Heart left ventricle (tissue), 16 donors: ENCODE results near the gene CELSR1. TPM values are rescaled to one million over a fixed set of nuclear protein-coding genes. Genes with fewer than 3 reads are reported as not detected.

Experiments
- ATAC-seq, 4 donors: fragments of 200-7000 bp; cut with Tn5 transposase; one replicate each; pipeline ENCODE4 v1.9.1; 2020 to 2022; ENCODE audit warnings: moderate library complexity in 4 of 4, mild to moderate bottlenecking in 3 of 4, moderate number of reproducible peaks in 1 of 4
- DNase-seq, 5 donors: peaks; one replicate each; pipeline ENCODE4 v3.0.0-alpha.2; 2020
- H3K27ac ChIP-seq, 12 donors: fragments of 200-600 bp; sonication (generic) in 4 of 12; one replicate each; pipeline versions ENCODE4 v1.5.0 to v1.8.0; 2016 to 2022; ENCODE audit warnings: mild to moderate bottlenecking in 2 of 12
- H3K27me3 ChIP-seq, 9 donors: fragments of 200-600 bp; sonication (generic) in 2 of 9; one replicate each; pipeline versions ENCODE4 v1.5.1 to v1.8.0; 2016 to 2022; ENCODE audit warnings: mild to moderate bottlenecking in 3 of 9
- H3K36me3 ChIP-seq, 9 donors: fragments of 200-600 bp; sonication (generic) in 2 of 9; one replicate each; pipeline versions ENCODE4 v1.5.0 to v1.8.0; 2018 to 2022; ENCODE audit warnings: mild to moderate bottlenecking in 2 of 9
- H3K4me1 ChIP-seq, 12 donors: fragments of 200-600 bp; sonication (generic) in 4 of 12; one replicate each; pipeline versions ENCODE4 v1.5.0 to v1.8.0; 2016 to 2022; ENCODE audit warnings: mild to moderate bottlenecking in 3 of 12
- H3K4me3 ChIP-seq, 12 donors: fragments of 200-600 bp; sonication (generic) in 4 of 12; one replicate each; pipeline versions ENCODE4 v1.5.0 to v1.8.0; 2017 to 2022; ENCODE audit warnings: mild to moderate bottlenecking in 9 of 12, moderate library complexity in 4 of 12
- H3K9me3 ChIP-seq, 12 donors: fragments of 200-600 bp; sonication (generic) in 4 of 12; one replicate each; pipeline versions ENCODE4 v1.5.0 to v1.8.0; 2016 to 2022; ENCODE audit warnings: mild to moderate bottlenecking in 1 of 12
- POLR2A ChIP-seq, 2 donors: fragments of 450-650 bp; IDR thresholded peaks; one replicate each; pipeline ENCODE4 v1.6.1; 2017; ENCODE audit warnings: antibody characterized with exemption in 2 of 2, mild to moderate bottlenecking in 2 of 2, moderate library complexity in 2 of 2
- WGBS, 4 donors: extraction: QIAGEN DNeasy Blood & Tissue Kit in 2 of 4; methylation state at CpG; one replicate each; pipeline versions ENCODE4 v1.1.5 to v1.1.7; 2013 to 2018; 5-methylcytosine and 5-hydroxymethylcytosine counted together
- intact Hi-C, 10 donors: fragments of 100-400 bp; cut with DNase I; formaldehyde crosslinking; loops; one replicate each; pipeline versions ENCODE4 v1.11.1 to v1.14.2; 2022
- long read RNA-seq, 3 donors: library from polyadenylated mRNA; unstranded; transcript quantifications; one replicate each; pipeline ENCODE4 v2.0.0, GENCODE V29; 2020 to 2021
- polyA plus RNA-seq, 2 donors: library from polyadenylated mRNA; stranded (reverse); fragments of 200-250 nt; gene quantifications; one replicate each; pipeline ENCODE4 v1.2.3, GENCODE V29; 2013
- total RNA-seq, 9 donors: library from RNA; depleted of rRNA in 2 of 9; stranded (reverse); fragments of >200 nt in 2 of 9; fragmentation: NEBNext Ultra II Directional in 3 of 9; extraction: Animal tissue kit (Norgen Biotek cat#: 25700) in 3 of 9; gene quantifications; one replicate each; pipeline versions ENCODE4 v1.1.0 to v1.2.4, GENCODE V29; 2016 to 2023
- TF ChIP-seq, protein P1 (sequence below), 12 donors: fragments of 200-600 bp; sonication (generic) in 4 of 12; IDR thresholded peaks; one replicate each; pipeline versions ENCODE4 v1.5.0 to v1.8.0; 2018 to 2022; ENCODE audit warnings: antibody characterized with exemption in 12 of 12, mild to moderate bottlenecking in 5 of 12
- donor health status: ischemic (EF 13 %, LVEDD 7.1; RV severe dilation, severe dysfunction).
- donor health status: healthy with polysubstance abuse.
- donor health status: DM: no; HTN: yes; CAD: no.
- donor health status: DM: no; HTN: no; CAD: no.
- donor health status: ischemic (EF 25% LVEDD 6.9; RV normal size, moderate dysfunction).
- donor health status: ischemic (EF 25% LVEDD 5.7; RV mildly dilated, moderate dysfunction).
- donor health status: healthy.
- donor health status: DM: yes; HTN: yes; CAD: no.
- donor health status: ischemic (EF 35%, LVEDD 5.7; RV mildly dilated, moderate dysfunction).
- donor health status: nonischemic (EF 11% LVEDD 7.7; RV severe dilation, severe dysfunction).
- donor health status: DM: yes; HTN: yes; CAD: no.
- donor health status: PGD.
- donor health status: ischemic (EF 29% LVEDD 5.4; RV normal size, mild dysfunction).
- donor health status: nonischemic (EF 23%, LVEDD 6.1; RV moderate dilation, normal function).

Gene CELSR1, protein sequence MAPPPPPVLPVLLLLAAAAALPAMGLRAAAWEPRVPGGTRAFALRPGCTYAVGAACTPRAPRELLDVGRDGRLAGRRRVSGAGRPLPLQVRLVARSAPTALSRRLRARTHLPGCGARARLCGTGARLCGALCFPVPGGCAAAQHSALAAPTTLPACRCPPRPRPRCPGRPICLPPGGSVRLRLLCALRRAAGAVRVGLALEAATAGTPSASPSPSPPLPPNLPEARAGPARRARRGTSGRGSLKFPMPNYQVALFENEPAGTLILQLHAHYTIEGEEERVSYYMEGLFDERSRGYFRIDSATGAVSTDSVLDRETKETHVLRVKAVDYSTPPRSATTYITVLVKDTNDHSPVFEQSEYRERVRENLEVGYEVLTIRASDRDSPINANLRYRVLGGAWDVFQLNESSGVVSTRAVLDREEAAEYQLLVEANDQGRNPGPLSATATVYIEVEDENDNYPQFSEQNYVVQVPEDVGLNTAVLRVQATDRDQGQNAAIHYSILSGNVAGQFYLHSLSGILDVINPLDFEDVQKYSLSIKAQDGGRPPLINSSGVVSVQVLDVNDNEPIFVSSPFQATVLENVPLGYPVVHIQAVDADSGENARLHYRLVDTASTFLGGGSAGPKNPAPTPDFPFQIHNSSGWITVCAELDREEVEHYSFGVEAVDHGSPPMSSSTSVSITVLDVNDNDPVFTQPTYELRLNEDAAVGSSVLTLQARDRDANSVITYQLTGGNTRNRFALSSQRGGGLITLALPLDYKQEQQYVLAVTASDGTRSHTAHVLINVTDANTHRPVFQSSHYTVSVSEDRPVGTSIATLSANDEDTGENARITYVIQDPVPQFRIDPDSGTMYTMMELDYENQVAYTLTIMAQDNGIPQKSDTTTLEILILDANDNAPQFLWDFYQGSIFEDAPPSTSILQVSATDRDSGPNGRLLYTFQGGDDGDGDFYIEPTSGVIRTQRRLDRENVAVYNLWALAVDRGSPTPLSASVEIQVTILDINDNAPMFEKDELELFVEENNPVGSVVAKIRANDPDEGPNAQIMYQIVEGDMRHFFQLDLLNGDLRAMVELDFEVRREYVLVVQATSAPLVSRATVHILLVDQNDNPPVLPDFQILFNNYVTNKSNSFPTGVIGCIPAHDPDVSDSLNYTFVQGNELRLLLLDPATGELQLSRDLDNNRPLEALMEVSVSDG (N-terminal part only)
- 10 to 100 TPM in 7 of 9 donors, 1 to 10 TPM in 2; 8.1 to 15.8 (median 12.6) TPM for total RNA-seq
- polyA plus RNA-seq: 1 to 10 TPM; 5.9 to 6.9 TPM
- long read RNA-seq, donor 1, partial matches to known transcripts: 16 of 23 reads
- long read RNA-seq, donor 1, other reads (novel, unspliced or antisense): 5 of 23 reads
- long read RNA-seq, donor 2, partial matches to known transcripts: 2 of 16 reads
- long read RNA-seq, donor 2, other reads (novel, unspliced or antisense): 14 of 16 reads
- long read RNA-seq, donor 3, partial matches to known transcripts: 7 of 22 reads
- long read RNA-seq, donor 3, other reads (novel, unspliced or antisense): 12 of 22 reads

DNA sequence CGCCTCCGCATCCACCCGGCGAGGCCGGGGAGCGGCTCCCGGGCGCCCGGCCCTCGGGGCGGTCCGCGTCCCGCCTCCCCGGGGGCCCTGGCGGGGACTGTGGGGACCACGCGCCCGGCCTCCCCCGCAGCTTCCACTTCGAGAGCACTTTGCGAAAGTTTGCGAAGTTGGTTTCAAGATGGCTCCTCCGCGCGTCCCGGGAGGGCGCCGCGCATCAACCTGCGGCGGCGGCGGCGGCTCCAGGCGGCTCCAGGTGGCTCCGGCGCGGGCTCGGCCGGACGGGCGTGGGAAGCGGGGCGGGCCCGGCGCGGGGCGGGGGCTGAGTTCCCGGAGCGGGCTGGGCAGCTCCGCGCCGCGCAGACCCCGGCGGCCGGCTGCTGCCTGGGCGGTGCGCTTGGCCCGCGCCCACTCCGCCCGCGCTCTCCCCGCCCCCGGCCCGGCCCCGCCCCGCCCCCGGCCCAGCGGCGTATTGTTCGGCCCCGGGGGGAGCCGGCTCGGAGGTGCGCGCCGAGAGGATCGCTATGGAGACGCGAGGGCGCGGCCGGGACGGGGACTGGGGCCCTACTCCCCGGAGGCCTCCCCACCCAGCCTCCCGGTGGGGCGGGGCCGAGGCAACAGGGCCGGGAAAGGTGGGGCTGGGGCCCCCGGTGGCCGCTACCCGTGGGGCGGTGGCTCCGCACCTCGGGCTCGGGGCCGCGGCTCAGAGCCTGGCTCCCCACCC is at the start of gene CELSR1:
CELSR1 (minus strand) TSS at position 396 of the 721 bp plus-strand sequence. CDS start 450 bp downstream, outside the sequence.
- 0 to 1% (median 1%) methylated on average over 20 to 101 of the region's 101 CpGs; no CpG with 5 or more reads in 1 of the 4 donors for WGBS, 4 donors
- Histone ChIP-seq H3K4me1 (peaks cover 3 to 28% (median 16%) of the 10 kb centered on the region in 12 donors), H3K27ac (peak within 1 kb of the TSS in 6 of 12 donors; percentile 12 to 68 (median 46)), H3K27me3 (peaks cover 0 to 47% (median 11%) of the 10 kb centered on the region in 9 donors), H3K9me3 (no peaks in the 10 kb centered on the region), H3K4me3 (peak within 1 kb of the TSS; percentile 23 to 65 (median 56)), H3K36me3 (no peaks in the 10 kb centered on the region)
- no peak for DNase-seq
- ATAC-seq: peak in 3 of 4 donors; percentile 15 to 55 (median 42)
- intact Hi-C loops: loop anchor here in 3 of 10 donors (5.0 to 10.0 kb wide), 3 partner anchors 123 to 415 kb away; no protein-coding TSS in a partner anchor
- no peak for TF ChIP-seq POLR2A (IDR thresholded peaks at IDR 0.05)
- TF ChIP-seq, protein P1, sequence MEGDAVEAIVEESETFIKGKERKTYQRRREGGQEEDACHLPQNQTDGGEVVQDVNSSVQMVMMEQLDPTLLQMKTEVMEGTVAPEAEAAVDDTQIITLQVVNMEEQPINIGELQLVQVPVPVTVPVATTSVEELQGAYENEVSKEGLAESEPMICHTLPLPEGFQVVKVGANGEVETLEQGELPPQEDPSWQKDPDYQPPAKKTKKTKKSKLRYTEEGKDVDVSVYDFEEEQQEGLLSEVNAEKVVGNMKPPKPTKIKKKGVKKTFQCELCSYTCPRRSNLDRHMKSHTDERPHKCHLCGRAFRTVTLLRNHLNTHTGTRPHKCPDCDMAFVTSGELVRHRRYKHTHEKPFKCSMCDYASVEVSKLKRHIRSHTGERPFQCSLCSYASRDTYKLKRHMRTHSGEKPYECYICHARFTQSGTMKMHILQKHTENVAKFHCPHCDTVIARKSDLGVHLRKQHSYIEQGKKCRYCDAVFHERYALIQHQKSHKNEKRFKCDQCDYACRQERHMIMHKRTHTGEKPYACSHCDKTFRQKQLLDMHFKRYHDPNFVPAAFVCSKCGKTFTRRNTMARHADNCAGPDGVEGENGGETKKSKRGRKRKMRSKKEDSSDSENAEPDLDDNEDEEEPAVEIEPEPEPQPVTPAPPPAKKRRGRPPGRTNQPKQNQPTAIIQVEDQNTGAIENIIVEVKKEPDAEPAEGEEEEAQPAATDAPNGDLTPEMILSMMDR (IDR thresholded peaks at IDR 0.05): no peak

- intact Hi-C loops: no loop called here
- TF ChIP-seq, protein P1 (IDR thresholded peaks at IDR 0.05): no peak
- no peak for TF ChIP-seq POLR2A (IDR thresholded peaks at IDR 0.05)
- WGBS, 4 donors: 41 to 70% (median 53%) methylated on average over 3 to 9 of the region's 9 CpGs
- Histone ChIP-seq H3K27ac (peak overlapping the region in 10 of 12 donors; percentile 64 to 92 (median 85)), H3K4me3 (no peak overlapping the region), H3K9me3 (no peaks in the 10 kb centered on the region), H3K27me3 (no peaks in the 10 kb centered on the region), H3K36me3 (no peaks in the 10 kb centered on the region), H3K4me1 (peaks cover 11 to 88% (median 64%) of the 10 kb centered on the region in 12 donors)
- DNase-seq: peak in 1 of 5 donors; percentile 48
- ATAC-seq: no peak
Observed at GRCh38 chr22:46587061-46587460, 49.6 kb upstream of the CELSR1 start.

DNA sequence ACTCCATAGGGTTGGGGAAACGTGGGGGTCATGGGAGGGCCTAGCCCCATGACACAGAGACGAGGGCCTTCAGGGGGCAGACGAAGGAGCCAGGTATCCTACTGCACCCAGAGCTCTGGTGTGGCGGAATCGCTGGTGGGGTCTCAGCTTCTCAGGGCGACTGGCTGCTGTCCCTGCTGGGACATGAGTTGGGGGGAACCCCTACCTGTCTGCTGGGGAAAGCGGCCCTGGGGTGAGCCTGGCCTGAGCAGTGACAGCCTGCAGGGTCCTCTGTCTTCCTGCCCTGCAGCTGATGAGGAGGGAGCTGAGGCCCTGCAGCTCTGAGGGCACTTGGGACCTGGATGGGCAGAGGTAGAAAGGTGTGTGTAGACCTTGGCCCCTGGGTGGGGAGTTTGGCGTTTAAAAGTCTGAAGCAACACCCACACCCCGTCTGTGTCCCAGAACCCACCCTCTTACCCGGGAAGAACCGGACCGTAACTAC is 49.2 kb upstream of the CELSR1 start:
- WGBS, 4 donors: 77 to 87% (median 83%) methylated on average over 5 to 12 of the region's 12 CpGs

More for the DNA sequence above, 49.2 kb upstream of the CELSR1 start:
- intact Hi-C loops: no loop called here
- DNase-seq (peak in 2 of 5 donors; percentile 18 to 49), ATAC-seq (no peak)
- H3K4me1 ChIP-seq: peaks cover 11 to 88% (median 64%) of the 10 kb centered on the region in 12 donors
- TF ChIP-seq, protein P1 (IDR thresholded peaks at IDR 0.05): no peak
- no peak for TF ChIP-seq POLR2A (IDR thresholded peaks at IDR 0.05)
- no peaks in the 10 kb centered on the region for H3K9me3 ChIP-seq
- H3K27ac ChIP-seq: peak overlapping the region in 4 of 12 donors; percentile 66 to 91 (median 89)
- no peak overlapping the region for H3K4me3 ChIP-seq
- H3K36me3 ChIP-seq: no peaks in the 10 kb centered on the region
- H3K27me3 ChIP-seq: no peaks in the 10 kb centered on the region
